Glutamatergic neuron (in vitro differentiated cells): ENCODE data around the gene DDIAS. TPM values are rescaled to one million over a fixed set of nuclear protein-coding genes. Genes with fewer than 3 reads are reported as not detected.
"Not testable (repeated sequence)": the region's sequence is repeated elsewhere in the genome, so short reads cannot be mapped to it uniquely, and the experiment has no call there.

Experiments used
- DNase-seq: peaks from one replicate; pipeline ENCODE4 v3.0.0; 2022
- H3K27ac Mint-ChIP-seq: one replicate; pipeline ENCODE4 v1.8.0; 2020; ENCODE audit warnings: mild to moderate bottlenecking, mixed read lengths, inconsistent platforms; ENCODE audit not compliant: unreplicated experiment
- H3K27me3 Mint-ChIP-seq: one replicate; pipeline ENCODE4 v1.8.0; 2020; ENCODE audit warnings: mild to moderate bottlenecking, moderate library complexity, mixed read lengths, inconsistent platforms; ENCODE audit not compliant: unreplicated experiment
- H3K36me3 Mint-ChIP-seq: one replicate; pipeline ENCODE4 v1.8.0; 2020; ENCODE audit warnings: mild to moderate bottlenecking, mixed read lengths, inconsistent platforms; ENCODE audit not compliant: unreplicated experiment
- H3K4me1 Mint-ChIP-seq: one replicate; pipeline ENCODE4 v1.8.0; 2020; ENCODE audit warnings: mild to moderate bottlenecking, low read depth, mixed read lengths, inconsistent platforms; ENCODE audit not compliant: unreplicated experiment
- H3K4me3 Mint-ChIP-seq: one replicate; pipeline ENCODE4 v1.8.0; 2020; ENCODE audit warnings: mild to moderate bottlenecking, mixed read lengths, inconsistent platforms; ENCODE audit not compliant: unreplicated experiment
- H3K9me3 Mint-ChIP-seq: one replicate; pipeline ENCODE4 v1.8.0; 2020; ENCODE audit warnings: mild to moderate bottlenecking, moderate library complexity, mixed read lengths, inconsistent platforms; ENCODE audit not compliant: unreplicated experiment
- total RNA-seq: library from RNA; stranded (reverse); fragmentation: NEBNext Ultra II Directional; extraction: Animal tissue kit (Norgen Biotek cat#: 25700); gene quantifications from one replicate; pipeline ENCODE4 v1.2.1, GENCODE V29; 2021; ENCODE audit not compliant: unreplicated experiment
- TF ChIP-seq, protein P1 (sequence below): fragments of 200-600 bp; sonication (generic); IDR thresholded peaks from one replicate; pipeline ENCODE4 v1.5.0; 2021; ENCODE audit not compliant: partially characterized antibody, unreplicated experiment

Gene DDIAS
- total RNA-seq, 1 donor from 2014 or later = 2.0 TPM

DNA sequence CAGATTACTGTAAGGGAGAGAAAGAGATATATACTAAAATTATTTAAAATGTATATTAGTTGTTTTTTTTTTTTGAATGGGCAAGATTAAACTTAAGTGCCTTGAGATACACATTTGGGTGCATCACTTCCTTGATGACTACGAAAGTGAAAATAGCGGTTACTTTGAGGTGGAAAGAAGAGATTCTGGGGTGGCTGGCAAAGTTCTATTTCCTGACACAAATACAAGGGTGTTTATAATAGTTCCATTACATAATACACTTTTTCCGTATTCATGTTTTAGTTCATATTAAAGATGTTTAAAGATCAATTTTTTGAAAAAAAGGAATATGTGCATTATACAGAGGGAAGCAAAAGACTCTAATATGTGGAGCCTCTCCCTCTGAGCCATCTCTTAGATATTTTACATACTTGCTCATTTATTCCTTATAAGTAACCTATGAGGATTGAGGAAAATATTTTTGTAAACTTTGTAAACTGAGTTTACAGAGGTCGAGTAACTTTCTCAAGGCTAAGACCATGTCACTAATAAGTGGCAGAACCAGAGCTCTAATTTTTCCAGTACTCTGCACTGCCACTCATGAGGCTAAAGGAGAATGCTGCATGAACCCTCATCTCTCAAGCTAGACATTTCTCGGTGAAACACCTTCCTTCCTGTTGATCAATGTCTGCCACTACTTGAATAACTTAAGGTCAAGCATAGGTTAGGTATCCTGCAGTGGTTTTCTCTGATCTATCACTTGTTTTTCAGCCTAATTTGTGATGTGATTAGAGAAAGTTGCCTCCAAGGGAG lies 58.6 kb downstream of the DDIAS start:
- Mint-ChIP-seq H3K27ac (no peak overlapping the region), H3K36me3 (peaks cover 3% of the 10 kb centered on the region), H3K4me3 (no peak overlapping the region), H3K9me3 (no peaks in the 10 kb centered on the region), H3K4me1 (peaks cover 4% of the 10 kb centered on the region), H3K27me3 (no peaks in the 10 kb centered on the region)
- no peak for DNase-seq
- TF ChIP-seq, protein P1, sequence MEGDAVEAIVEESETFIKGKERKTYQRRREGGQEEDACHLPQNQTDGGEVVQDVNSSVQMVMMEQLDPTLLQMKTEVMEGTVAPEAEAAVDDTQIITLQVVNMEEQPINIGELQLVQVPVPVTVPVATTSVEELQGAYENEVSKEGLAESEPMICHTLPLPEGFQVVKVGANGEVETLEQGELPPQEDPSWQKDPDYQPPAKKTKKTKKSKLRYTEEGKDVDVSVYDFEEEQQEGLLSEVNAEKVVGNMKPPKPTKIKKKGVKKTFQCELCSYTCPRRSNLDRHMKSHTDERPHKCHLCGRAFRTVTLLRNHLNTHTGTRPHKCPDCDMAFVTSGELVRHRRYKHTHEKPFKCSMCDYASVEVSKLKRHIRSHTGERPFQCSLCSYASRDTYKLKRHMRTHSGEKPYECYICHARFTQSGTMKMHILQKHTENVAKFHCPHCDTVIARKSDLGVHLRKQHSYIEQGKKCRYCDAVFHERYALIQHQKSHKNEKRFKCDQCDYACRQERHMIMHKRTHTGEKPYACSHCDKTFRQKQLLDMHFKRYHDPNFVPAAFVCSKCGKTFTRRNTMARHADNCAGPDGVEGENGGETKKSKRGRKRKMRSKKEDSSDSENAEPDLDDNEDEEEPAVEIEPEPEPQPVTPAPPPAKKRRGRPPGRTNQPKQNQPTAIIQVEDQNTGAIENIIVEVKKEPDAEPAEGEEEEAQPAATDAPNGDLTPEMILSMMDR = no peak

DNA sequence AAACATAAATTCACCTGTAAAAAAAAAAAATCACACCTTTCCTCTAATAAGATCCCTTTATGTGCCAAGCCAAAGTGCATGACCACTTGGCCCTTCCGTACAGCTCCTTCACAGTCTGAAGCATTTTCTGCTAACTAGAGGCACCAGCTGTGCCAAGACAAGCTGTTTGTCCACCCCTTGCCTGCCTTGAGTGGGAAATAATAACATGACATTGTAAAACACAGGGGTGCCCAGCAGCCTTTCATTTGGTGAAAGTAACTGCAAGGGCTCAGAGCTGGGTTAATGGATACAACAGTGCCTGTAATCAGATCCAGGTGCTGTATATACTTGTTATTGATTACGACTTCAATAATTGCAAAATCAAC lies 59.2 kb downstream of the DDIAS start:
- no peak overlapping the region for H3K4me3 Mint-ChIP-seq
- no peaks in the 10 kb centered on the region for H3K27me3 Mint-ChIP-seq
- H3K4me1 Mint-ChIP-seq = peaks cover 4% of the 10 kb centered on the region
- TF ChIP-seq, protein P1 = no peak
- H3K9me3 Mint-ChIP-seq = no peaks in the 10 kb centered on the region
- peaks cover 3% of the 10 kb centered on the region for H3K36me3 Mint-ChIP-seq
- DNase-seq = no peak
- H3K27ac Mint-ChIP-seq = no peak overlapping the region

DNA sequence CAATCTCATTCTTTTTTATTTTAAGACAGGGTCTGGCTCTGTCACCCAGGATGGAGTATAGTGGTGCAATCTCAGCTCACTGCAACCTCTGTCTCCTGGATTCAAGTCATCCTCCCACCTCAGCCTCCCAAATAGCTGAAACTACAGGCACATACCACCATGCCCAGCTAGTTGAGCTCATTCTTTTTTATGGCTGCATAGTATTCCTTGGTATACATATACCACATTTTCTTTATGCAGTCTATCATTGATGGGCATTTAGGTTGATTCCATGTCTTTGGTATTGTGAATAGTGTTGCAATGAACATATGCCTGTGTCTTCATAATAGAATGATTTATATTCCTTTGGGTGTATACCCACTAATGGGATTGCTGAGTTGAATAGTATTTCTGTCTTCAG lies 60.5 kb downstream of the DDIAS start:
- DNase-seq, H3K27ac Mint-ChIP-seq, H3K4me3 Mint-ChIP-seq, H3K36me3 Mint-ChIP-seq, H3K4me1 Mint-ChIP-seq, H3K9me3 Mint-ChIP-seq, H3K27me3 Mint-ChIP-seq: not testable (repeated sequence)

DNA sequence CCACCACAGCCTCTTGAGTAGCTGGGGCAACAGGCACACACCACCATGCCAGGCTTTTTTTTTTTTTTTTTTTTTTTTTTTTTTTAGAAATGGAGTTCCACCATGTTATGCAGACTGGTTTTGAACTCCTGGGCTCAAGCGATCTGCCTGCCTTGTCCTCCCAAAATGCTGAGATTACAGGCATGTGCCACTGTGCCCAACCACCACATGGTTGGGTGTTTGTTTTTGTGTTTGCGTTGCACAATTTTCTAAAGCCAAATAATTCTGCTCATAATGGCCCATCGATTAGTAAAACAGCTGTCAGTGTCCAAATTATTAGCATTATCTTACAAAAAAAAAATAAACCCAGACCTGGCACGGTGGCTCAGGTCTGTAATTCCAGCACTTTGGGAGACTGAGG lies 65.8 kb downstream of the DDIAS start:
- Mint-ChIP-seq H3K27ac (no peak overlapping the region), H3K9me3 (no peaks in the 10 kb centered on the region), H3K4me1 (no peaks in the 10 kb centered on the region), H3K27me3 (no peaks in the 10 kb centered on the region), H3K4me3 (no peak overlapping the region), H3K36me3 (peaks cover 3% of the 10 kb centered on the region)
- DNase-seq = no peak
- TF ChIP-seq, protein P1 = no peak

DNA sequence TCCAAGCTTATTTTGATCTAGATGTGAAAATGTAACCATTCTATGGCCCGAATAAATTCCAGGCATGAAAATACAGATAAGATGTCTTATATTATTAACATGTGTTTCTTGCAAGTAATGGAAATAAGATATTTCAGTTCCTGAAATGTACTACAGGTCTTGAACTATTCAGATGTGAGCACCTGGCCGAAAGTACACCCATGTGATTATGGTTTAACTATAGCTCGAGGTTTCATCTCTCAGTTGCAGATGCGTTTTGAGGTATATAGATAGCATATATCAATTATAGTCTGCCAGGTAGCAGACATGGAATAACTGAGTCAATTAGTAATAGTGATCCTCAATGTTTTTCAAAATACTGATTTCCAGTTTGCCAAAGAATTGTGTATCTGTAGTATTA lies 68.3 kb downstream of the DDIAS start:
- no peaks in the 10 kb centered on the region for H3K36me3 Mint-ChIP-seq
- no peak overlapping the region for H3K4me3 Mint-ChIP-seq
- no peaks in the 10 kb centered on the region for H3K9me3 Mint-ChIP-seq
- H3K27ac Mint-ChIP-seq = no peak overlapping the region
- H3K27me3 Mint-ChIP-seq = no peaks in the 10 kb centered on the region
- DNase-seq = no peak
- TF ChIP-seq, protein P1 = no peak
- no peaks in the 10 kb centered on the region for H3K4me1 Mint-ChIP-seq

DNA sequence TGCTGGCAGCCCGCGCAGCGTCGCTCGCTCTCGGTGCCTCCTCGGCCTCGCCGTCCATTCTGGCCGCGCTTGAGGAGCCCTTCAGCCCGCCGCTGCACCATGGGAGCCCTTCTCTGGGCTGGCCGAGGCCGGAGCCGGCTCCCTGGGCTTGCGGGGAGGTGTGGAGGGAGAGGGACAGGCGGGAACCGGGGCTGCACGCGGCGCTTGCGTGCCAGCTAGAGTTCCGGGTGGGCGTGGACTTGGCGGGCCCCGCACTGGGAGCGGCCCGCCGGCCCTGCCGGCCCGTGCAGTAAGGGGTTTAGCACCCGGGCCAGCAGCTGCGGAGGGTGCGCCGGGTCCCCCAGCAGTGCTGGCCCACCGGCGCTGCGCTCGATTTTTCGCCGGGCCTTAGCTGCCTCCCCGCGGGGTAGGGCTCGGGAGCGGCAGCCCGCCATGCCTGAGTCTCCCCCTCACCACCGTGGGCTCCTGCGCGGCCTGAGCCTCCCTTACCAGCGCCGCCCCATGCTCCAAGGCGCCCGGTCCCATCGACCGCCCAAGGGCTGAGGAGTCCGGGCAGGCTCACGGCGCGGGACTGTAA lies 69.1 kb downstream of the DDIAS start:
- not testable (repeated sequence) for H3K4me3 Mint-ChIP-seq, H3K27ac Mint-ChIP-seq, H3K27me3 Mint-ChIP-seq, DNase-seq, H3K36me3 Mint-ChIP-seq, H3K9me3 Mint-ChIP-seq, H3K4me1 Mint-ChIP-seq

DNA sequence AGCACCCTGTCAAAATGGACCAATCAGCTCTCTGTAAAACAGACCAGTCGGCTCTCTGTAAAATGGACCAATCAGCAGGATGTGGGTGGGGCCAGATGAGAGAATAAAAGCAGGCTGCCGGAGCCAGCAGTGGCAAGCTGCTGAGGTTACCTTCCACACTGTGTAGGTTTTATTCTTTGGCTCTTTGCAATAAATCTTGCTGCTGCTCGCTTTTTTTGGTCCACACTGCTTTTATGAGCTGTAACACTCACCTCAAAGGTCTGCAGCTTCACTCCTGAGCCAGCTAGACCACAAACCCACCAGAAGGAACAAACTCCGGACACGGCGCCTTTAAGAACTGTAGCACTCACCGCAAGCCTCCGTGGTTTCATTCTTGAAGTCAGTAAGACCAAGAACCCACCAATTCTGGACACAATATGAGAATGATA lies 70.0 kb downstream of the DDIAS start:
- not testable (repeated sequence) for H3K4me1 Mint-ChIP-seq, H3K27me3 Mint-ChIP-seq, H3K9me3 Mint-ChIP-seq, H3K27ac Mint-ChIP-seq, H3K36me3 Mint-ChIP-seq, H3K4me3 Mint-ChIP-seq, DNase-seq
